BJ (cell line): ENCODE measurements around the gene SLC22A15. TPM values are rescaled to one million over a fixed set of nuclear protein-coding genes. Genes with fewer than 3 reads are reported as not detected.
A peak's percentile ranks its signal among the peaks of the same experiment; 100 is the strongest.
"Not testable (repeated sequence)": the region's sequence is repeated elsewhere in the genome, so short reads cannot be mapped to it uniquely, and the experiment has no call there.

Experiments used
- CTCF ChIA-PET: fragments of 350-600 bp; formaldehyde crosslinking; extraction: SDS; loops from one replicate; lab custom pipeline; 2021; ENCODE audit warnings: antibody characterized with exemption, inconsistent platforms; lab: Yijun Ruan, JAX
- POLR2A ChIA-PET: fragments of 300-600 bp; sonication (Branson Sonifier 250); formaldehyde crosslinking; extraction: SDS; loops from one replicate; lab custom pipeline; 2021; ENCODE audit warnings: antibody characterized with exemption; lab: Charles Lee
- DNase-seq: peaks from one replicate; pipeline ENCODE4 v3.0.0-alpha.2; 2011; ENCODE audit warnings: low read depth
- H3K27me3 ChIP-seq: 2 replicates; pipeline ENCODE4 v1.6.0; 2011; ENCODE audit warnings: low read length; ENCODE audit not compliant: control insufficient read depth, insufficient read depth
- H3K36me3 ChIP-seq: 2 replicates; pipeline ENCODE4 v1.5.1; 2011; ENCODE audit warnings: low read length; ENCODE audit not compliant: control insufficient read depth, insufficient read depth
- H3K4me3 ChIP-seq: 2 replicates; pipeline ENCODE4 v1.5.1; 2011; ENCODE audit warnings: low read depth, mild to moderate bottlenecking, control low read depth, low read length
- CTCF ChIP-seq: IDR thresholded peaks from 2 replicates; pipeline ENCODE4 v1.5.1; 2011; ENCODE audit warnings: low read depth, mild to moderate bottlenecking, control low read depth, inconsistent platforms, low read length, moderate library complexity; ENCODE audit not compliant: insufficient read depth
- polyA plus RNA-seq: library from polyadenylated mRNA; depleted of rRNA; stranded (reverse); fragments of >200 nt; gene quantifications from 2 replicates; pipeline ENCODE4 v1.2.3, GENCODE V29; 2011

Gene SLC22A15
- polyA plus RNA-seq, 1 experiment: 6.4 TPM

- CTCF ChIA-PET: no interaction called here
- no peak for TF ChIP-seq CTCF
- Histone ChIP-seq H3K36me3 (no peaks in the 10 kb centered on the region), H3K27me3 (no peaks in the 10 kb centered on the region), H3K4me3 (no peak overlapping the region)
- DNase-seq: no peak
- POLR2A ChIA-PET: no interaction called here
Measured at GRCh38 chr1:116044071-116044470, 67.8 kb downstream of the SLC22A15 start.

GRCh38 chr1:116046933-116047332 lies 70.6 kb downstream of the SLC22A15 start:
- H3K27me3 ChIP-seq, POLR2A ChIA-PET, CTCF ChIA-PET, H3K4me3 ChIP-seq, DNase-seq, H3K36me3 ChIP-seq: not testable (repeated sequence)

GRCh38 chr1:116051896-116052295 lies 75.6 kb downstream of the SLC22A15 start:
- H3K27me3 ChIP-seq, H3K36me3 ChIP-seq, DNase-seq, H3K4me3 ChIP-seq, CTCF ChIA-PET, POLR2A ChIA-PET: not testable (repeated sequence)

GRCh38 chr1:116062201-116062600 lies 85.9 kb downstream of the SLC22A15 start:
- no peak for TF ChIP-seq CTCF
- CTCF ChIA-PET: interaction anchor here (1.7 kb wide), 1 partner anchor 42 kb away, joined by 4 read pairs; no protein-coding TSS in a partner anchor
- DNase-seq: no peak
- H3K27me3 ChIP-seq: no peaks in the 10 kb centered on the region
- POLR2A ChIA-PET: no interaction called here
- no peak overlapping the region for H3K4me3 ChIP-seq
- H3K36me3 ChIP-seq: no peaks in the 10 kb centered on the region

GRCh38 chr1:116064616-116065015 lies 88.3 kb downstream of the SLC22A15 start:
- TF ChIP-seq CTCF: no peak
- Histone ChIP-seq H3K36me3 (no peaks in the 10 kb centered on the region), H3K4me3 (no peak overlapping the region), H3K27me3 (no peaks in the 10 kb centered on the region)
- DNase-seq: no peak
- ChIA-PET CTCF (no interaction called here), POLR2A (no interaction called here)

GRCh38 chr1:116066868-116067565 lies 90.7 kb downstream of the SLC22A15 start:
- Histone ChIP-seq H3K36me3 (no peaks in the 10 kb centered on the region), H3K4me3 (no peak overlapping the region), H3K27me3 (no peaks in the 10 kb centered on the region)
- ChIA-PET CTCF (interaction anchor here (0.9 to 1.4 kb wide), 3 partner anchors 29 to 419 kb away, joined by 3 to 5 read pairs (median 3); no protein-coding TSS in a partner anchor), POLR2A (no interaction called here)
- DNase-seq: peak; percentile 84
- TF ChIP-seq CTCF: no peak
